HG02943 (cell line): ENCODE measurements around the gene PTGER2.

Source experiments
- ATAC-seq: cut with Tn5 transposase; IDR thresholded peaks from one replicate; pipeline ENCODE4 v1.9.1; 2021; ENCODE audit warnings: mild to moderate bottlenecking, low read depth, moderate library complexity; ENCODE audit not compliant: unreplicated experiment

PTGER2 gene

GRCh38 chr14:52313903-52314594 lies at the start of gene PTGER2:
Gene PTGER2 (plus strand): TSS chr14:52314312. CDS start chr14:52314549, 237 bp downstream.
- ATAC-seq: peak; percentile 50

- no peak for ATAC-seq
These were observed 48.9 kb upstream of the PTGER2 start for GRCh38 chr14:52265253-52265652.

GRCh38 chr14:52266179-52266578 lies 47.9 kb upstream of the PTGER2 start:
- no peak for ATAC-seq

GRCh38 chr14:52266782-52267181 lies 47.3 kb upstream of the PTGER2 start:
- ATAC-seq: no peak

- no peak for ATAC-seq
These were observed 46.4 kb upstream of the PTGER2 start, which contains the start of gene PTGDR for GRCh38 chr14:52267501-52268278. Gene PTGDR (plus strand): TSS chr14:52267698. CDS start chr14:52267815, 117 bp downstream.

GRCh38 chr14:52268279-52269061 lies 45.6 kb upstream of the PTGER2 start:
- ATAC-seq: no peak

GRCh38 chr14:52269100-52269499 lies 45.0 kb upstream of the PTGER2 start:
- ATAC-seq: no peak

GRCh38 chr14:52269982-52270381 lies 44.1 kb upstream of the PTGER2 start:
- no peak for ATAC-seq

- ATAC-seq: no peak
These were observed 42.6 kb upstream of the PTGER2 start for GRCh38 chr14:52271538-52271937.

GRCh38 chr14:52272375-52272774 lies 41.7 kb upstream of the PTGER2 start:
- no peak for ATAC-seq

- ATAC-seq: no peak
These were observed 38.7 kb upstream of the PTGER2 start for GRCh38 chr14:52275372-52275771.

GRCh38 chr14:52277552-52277951 lies 36.6 kb upstream of the PTGER2 start:
- no peak for ATAC-seq

GRCh38 chr14:52279408-52279807 lies 34.7 kb upstream of the PTGER2 start:
- no peak for ATAC-seq

GRCh38 chr14:52283099-52283498 lies 31.0 kb upstream of the PTGER2 start:
- ATAC-seq: no peak

- no peak for ATAC-seq
These were observed 27.2 kb upstream of the PTGER2 start for GRCh38 chr14:52286661-52287649.

GRCh38 chr14:52296378-52296777 lies 17.7 kb upstream of the PTGER2 start:
- no peak for ATAC-seq

- ATAC-seq: no peak
These were observed 15.3 kb upstream of the PTGER2 start for GRCh38 chr14:52298795-52299194.

- no peak for ATAC-seq
These were observed 14.3 kb upstream of the PTGER2 start for GRCh38 chr14:52299692-52300278.

GRCh38 chr14:52303236-52303635 lies 10.9 kb upstream of the PTGER2 start:
- no peak for ATAC-seq
